Activated T-cell treated with anti-CD3 and anti-CD28 coated beads, Interleukin-2, amount 50 U/mL, for 48 hours (primary cell): Measurements from ENCODE around the gene FSTL4.

Source experiments
- DNase-seq, 2 experiments: peaks; one replicate each; pipeline ENCODE4 v3.0.0-alpha.2; 2020

Gene FSTL4

DNA sequence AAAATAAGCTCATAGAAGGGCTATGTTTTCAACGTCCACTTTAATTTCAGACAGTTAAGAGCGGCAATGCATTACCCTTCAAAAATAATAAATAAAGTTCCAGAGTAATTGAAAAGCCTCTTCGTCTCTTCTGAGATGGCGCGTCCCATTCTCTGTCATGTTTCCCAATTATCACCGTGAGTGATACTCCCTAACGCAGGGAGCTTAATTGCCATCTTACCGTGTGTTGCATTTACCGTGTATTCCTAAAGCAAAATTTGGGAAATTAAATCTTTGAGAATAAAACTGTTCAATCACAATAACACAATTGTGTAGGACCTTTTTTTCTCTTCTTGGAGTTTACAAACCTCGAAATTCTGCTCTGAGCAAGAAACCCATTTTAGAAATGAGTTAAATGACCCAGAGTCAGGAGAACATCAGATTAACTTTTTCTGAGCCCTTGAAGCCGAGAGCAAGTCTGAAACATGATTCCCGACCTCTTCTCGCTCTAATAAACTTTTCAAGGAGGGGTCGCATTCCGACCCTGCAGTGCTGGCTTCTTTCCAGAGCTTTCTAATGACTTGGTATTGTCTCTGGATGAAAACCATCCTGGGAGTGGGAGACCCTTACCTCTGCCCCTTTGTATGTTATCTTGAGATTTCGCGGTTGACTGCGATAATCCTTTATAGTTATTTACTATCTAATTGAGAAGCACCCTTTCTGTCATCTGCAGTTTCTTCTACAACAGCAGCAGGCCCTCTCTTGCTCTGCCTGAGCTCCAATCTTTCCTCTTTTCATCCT, 251.5 kb downstream of the FSTL4 start:
- no peak for DNase-seq

DNA sequence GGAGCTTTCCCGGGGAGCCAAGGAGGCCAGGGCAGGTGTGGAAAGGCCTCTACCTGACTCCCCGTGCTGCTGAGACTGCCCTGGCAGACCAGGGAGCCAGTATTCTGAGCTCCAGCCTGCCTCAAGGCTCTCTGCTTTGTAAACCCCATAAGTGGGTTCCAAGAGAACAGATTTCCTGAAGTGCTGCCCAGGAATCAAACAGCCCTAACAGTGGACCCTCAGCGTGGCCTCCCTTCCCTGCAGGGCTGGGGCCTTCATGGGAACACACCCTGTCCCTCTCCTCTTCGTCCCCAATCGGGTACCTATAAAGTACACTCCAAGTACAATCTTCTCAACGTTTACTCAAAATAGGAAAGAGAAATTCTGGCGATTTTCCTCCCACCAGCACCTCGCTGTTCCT, 252.5 kb downstream of the FSTL4 start:
- DNase-seq, result no peak

DNA sequence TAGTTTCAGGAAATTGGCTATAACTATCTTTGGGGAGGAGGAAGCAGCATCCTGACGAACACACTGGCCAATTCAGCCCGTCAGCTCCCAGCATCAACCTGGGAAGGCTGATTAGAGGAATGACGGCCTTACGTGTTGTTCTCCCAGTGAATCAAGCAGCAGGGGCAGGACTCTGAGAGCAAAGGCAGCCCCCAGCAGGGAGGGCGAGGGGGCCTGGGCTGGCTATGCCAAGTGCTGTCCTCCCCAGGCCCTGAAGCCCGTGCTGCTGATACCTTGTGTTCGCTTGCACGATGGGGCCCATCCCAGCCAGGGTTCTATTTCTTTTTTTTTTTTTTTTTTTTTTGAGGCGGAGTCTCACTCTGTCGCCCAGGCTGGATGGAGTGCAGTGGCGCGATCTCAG, 254.1 kb downstream of the FSTL4 start:
- no peak for DNase-seq

DNA sequence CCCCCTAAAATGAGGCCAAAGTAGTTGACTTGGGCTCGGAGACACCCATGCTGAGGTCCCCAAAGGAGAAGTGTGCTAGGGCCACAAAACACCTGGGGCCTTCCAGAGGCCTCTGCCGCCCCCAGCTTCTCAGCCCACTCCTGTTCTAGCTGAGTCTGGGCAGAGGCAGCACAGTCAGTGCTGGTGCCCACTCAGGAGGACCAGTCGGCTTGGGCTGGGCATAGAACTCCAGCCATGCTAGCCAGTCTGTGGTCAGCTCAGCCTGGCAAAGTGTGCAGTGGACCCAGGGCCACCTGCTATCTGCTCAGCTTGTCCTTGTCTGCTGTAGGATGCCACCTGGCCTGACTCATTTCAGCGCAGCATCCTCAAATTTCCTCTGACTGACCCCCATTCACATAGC, 254.6 kb downstream of the FSTL4 start:
- no peak for DNase-seq

DNA sequence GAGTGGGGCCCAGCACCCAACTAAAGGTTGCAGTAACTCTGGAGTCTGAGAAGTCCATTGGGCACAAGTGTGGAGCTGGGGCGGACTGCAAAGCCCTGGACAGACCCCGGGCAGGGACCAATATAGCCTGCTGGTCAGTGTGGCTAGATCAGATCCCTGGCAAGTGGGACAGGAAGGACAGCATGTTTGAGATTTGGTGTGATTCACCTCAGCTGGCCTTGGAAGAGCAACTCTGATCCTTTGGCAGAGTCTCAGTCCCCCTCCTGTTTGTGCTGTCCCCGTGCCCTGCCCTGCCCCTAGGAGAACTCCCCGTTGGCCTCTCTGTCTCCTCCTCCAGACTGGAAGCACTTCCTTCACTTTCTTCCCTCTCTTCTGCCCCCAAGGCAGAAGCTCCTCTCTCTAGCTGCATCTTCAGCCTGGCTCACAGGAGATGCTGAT, 255.3 kb downstream of the FSTL4 start:
- no peak for DNase-seq

DNA sequence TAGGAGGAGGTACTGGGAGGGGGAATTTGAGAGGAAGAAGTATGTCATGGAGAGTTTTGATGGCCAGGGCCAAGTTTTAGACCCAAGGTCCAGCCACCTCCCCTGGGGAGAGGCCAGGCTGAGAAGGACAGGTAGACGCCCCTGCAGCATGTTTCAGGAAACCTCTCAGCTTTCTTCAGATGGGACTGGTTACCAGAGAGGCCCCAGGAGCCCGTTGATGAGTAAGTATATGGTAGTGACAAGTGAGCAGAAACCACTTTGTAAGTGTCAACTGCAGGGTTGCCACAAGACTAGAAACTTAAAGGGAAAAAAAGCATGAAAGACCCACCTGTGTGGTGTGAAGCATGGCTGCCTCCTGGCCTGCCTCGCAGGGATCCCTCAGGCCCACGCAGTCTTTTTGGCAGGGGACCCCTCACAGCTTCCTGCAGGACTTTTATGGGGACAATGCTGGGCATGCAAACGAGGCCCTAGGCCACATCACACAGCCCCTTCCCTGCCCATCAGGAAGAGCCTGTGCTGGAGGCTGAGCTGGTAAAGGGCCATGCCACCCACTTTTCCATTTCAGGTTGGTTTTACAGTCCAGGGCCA, 255.9 kb downstream of the FSTL4 start:
- no peak for DNase-seq

DNA sequence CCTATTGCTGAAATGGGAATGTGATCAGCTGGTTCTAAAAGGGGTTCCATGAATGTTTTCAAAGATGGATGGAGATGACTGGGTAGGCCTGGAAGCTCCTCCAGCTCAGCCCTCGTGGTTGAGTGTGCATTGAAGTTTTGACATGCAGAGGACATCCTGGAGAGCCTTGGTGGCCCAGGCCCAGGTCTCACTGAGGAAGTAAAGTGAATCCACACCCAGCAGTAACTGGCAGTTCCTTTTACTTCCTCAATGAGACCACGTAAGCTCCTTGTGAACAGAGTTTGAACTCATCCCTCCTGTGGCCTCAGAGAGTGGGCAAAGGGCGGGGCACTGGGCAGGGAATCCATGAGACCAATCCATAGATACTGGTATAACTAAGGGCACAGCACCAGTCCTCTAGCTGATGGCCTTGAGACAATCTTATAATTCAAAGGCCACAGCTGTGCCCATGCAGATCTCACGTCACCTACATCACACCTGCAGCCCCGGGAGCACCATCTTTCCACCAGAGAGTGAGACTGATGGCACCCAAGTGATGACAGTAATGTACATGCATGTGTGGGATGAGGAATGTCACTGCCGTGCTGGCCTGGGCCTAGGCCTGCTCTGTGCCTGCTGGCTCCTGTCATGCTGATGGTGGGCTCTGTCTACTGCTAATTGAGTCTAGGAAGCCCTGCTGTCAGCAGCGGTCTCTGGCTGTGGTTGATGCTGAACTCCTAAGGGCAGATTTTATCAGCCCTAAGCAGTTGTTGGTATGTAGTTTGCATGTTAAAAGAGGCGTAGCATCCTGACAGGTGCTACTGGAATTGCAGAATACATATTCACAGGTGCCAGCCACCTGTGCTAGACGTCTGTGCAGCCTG, 257.8 kb downstream of the FSTL4 start:
- DNase-seq, result peak in 1 of 2 experiments; percentile 10

DNA sequence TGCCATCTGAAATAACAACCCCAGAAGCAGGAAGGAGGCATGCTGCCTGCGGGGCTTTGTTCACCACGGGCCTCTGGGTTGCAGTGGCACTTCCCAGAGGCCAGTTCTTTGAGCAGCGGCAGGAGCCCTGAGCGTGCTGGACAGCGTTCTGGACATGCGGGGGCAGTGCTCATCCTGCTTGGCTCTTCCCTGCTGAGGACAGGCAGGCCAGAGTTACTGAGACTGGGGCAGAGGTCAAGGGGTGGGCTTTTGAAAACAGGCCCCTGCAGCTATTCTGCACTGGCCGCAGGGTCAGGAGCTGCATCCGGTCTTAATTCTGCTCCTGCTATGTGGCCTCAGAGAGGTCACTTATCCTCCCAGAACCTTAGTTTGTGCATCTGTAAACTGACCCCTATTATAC, 258.6 kb downstream of the FSTL4 start:
- DNase-seq, result no peak

DNA sequence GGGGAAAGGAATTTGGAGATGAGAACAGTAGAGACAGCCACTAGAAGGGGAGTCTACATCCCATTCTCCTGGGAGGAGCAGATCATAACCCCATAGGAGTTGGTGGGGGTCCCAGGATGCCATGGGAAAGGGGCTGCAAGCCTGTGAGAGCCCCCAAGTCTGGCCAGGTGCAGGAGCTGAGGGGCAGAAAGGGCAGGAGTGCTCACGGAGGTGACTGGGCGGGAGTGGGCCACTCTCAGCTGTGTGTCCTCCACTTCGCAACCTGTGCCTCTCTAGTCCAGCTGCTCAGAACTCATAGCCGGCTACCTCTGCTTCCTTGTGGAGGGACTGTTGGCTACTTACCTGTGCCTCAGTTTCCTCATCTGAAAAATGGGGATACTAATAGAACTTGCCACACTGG, 263.9 kb downstream of the FSTL4 start:
- DNase-seq, result no peak

DNA sequence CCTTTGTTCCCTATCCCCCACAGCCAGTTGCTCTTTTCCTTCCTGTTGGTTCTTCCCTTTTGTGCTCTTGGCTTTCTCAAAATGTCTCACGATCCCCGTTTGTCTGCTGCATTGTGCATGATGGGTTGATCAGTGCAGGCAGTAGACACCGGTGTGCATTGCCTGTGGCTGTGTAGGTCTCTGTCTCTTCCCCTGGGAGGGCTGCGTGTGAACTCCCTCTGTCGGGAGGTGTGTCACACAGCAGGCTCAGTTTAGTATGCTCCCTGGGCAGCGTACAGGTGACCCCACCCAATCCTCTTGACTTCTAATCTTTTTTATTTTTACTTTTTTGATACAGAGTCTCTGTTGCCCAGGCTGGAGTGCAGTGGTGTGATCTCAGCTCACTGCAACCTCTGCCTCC, 265.3 kb downstream of the FSTL4 start:
- DNase-seq, result no peak

DNA sequence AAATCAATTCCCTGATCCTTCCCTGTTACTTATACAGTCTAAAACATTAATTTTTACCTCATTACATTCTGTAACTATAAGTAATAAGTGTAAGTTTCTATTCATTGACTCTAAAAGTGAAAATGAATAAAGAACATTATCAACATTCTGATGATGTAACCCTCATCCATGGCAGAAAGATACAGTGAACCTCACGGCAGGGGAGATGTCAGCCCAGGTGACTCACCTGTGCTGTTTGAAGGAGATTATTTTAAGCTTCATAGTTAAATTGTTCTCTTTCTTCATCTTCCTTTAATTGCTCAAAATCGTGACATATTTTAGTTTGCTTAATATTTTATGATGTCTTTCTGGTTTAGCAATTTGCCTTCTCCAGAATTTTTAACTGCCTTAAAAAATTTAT, 268.1 kb downstream of the FSTL4 start:
- DNase-seq, result no peak

DNA sequence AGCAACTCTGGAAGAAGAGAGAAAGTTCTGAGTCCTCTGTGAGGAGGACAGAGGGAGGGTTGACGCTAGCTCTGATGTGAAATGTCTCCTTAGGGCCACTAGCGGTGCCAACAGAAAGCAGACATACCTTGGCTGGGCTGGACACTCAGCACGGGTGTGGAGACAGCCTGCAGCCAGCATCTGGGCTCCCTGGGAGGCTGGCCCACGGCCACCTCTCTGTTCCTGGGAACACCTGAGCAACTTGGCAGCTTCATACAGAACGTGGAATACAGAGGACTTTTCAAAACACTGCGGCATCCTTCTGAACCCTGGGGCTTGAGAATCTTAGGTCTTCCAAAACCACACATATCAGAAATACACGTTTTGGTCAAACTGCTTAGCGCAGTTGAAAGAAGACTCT, 269.1 kb downstream of the FSTL4 start:
- DNase-seq, result no peak

DNA sequence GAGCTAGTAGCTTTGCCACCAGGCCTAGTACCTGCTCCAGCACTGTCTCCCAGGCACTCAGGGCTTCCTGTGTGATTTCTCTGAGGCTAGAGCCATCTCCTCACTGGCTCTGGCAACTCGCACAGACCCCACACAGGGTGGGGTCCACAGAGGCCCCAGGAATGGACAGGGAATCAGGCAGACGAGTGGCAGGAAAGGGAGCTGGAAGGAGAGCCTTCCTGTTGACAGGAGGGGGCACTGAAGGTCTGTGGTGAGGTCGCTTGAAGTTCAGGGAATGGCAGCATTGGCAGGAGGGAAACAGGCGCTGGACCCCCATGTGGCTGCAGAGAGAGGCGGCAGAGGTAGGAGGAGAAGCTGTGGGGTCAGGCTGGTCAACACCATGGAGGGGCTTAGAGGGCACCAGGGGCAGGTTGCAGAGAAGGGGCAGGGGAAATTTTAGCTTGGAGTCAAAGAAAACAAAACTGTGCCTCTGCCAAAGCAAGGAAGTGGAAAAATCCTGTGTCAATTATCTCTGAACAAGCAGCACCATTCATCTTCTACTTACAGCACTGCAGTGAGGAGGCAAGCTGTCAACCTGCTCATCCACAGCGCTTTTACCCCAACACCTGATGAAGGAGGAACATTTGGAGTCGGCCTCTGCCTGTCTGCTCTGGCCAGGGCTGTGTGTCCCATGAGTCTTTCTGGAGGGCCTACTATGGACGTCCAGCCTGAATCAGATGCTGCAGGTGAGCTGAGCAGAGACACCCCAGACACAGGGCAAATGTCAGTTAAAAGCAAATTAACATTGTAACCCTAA, 270.2 kb downstream of the FSTL4 start:
- DNase-seq, result no peak

DNA sequence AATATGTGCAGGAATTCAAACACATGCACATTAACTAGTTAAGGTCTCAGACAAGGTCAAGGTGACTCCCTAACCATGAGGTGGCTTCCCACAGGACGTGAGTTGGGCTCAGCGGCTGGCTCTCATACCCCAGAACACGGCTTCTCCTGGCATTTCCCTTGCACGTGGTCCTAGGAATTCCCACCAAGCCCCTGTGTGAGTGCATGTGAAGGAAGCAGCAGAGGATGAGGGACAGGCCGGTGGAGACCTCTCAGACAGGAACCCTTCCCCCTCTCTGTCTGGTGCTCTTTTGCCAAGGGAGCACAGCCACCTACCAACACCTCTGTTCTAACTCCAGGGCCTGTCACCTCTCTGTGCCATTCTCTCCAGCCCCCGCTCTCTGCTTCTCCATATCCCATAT, 271.0 kb downstream of the FSTL4 start:
- no peak for DNase-seq

DNA sequence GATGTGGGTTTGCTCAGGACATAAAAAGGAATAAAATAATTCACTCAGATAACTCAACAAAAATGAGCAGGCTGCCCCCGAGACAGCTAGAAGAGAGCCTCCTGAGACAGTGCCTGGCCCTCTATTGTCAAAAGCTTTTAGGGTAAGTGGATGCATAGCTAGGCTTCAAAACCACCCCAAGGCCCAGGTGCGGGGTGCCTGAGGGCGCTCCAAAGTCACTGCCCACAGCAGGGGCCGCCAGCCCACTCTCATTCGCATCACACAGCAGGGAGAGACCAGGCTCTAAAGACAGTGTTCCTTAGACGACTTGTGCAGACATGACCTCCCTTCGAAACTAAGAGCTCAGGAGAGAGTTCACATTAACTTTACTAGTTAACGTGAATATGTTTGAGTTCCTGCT, 271.5 kb downstream of the FSTL4 start:
- DNase-seq, result no peak

DNA sequence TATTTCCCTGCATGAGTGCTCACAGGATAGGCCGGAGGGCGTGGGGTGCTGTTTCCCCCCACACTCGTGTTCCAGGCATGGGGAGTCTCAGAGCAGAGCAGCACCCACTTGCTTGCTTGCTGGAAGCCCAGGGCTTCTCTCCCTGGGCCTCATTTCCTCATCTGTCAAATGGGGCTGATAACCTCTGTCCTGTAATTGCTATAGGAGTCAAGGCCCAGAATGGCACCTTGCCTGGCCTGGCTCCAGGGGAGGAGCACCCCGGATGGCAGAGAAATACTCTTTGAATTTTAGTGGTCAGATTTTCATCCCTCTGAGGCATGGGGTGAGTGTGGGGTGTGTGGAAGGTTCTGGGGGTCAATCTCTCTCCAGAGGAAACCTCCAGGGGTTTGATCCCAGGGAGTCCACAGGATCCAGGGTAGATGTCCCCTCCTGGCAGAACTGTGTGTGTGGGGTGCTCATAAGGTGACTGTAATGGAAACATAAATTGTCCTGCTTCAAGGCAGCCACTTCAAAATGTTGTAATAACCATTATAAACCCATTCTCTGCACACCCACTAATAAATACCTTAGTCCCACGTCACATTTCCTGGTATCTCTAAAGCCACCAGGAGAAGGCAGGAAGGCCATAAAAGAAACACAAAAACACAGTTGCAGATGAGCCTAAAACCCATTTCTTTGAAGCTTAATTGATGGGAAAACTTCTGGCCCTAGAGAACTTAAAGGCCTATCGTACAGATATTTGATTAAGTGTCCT, 272.2 kb downstream of the FSTL4 start:
- DNase-seq, result no peak

DNA sequence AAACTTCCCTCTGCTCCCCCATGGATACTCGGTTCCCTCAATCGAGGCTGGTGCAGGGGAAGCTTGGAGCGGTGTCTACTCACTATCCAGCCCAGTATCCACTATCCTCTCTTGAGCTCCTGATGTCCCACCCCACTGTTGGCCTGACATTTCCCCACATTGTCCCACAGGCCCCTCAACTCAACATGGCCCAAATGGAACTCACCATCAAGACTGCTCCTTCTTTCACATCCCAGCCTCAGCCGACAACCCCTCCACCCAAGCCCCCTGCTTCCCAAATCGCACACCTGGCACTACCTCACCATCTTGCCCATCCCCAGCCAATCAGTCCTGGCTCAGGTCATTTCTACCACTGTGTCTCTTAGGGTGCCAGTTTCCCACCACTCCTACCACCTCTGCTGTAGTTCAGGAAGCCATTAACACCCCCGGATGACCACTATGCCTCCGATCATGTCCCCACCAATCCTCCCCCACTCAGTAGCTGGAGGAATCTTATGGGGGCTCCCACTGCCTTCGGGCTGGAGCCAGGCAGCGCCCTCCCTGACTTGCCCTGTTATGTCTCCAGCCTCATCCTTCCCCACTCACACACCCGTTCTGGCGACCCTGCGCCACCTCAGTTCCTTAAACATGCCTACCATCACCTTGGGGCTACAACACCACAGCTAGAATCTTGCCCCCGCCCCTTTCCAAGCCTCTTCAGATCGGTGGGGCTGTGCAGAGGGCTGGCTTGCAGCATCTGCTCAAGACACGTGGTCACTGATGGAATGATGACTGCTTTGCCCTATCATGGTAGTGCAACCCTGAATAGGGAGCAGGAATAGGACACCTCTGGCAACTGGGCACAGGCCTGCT, 273.6 kb downstream of the FSTL4 start:
- no peak for DNase-seq

DNA sequence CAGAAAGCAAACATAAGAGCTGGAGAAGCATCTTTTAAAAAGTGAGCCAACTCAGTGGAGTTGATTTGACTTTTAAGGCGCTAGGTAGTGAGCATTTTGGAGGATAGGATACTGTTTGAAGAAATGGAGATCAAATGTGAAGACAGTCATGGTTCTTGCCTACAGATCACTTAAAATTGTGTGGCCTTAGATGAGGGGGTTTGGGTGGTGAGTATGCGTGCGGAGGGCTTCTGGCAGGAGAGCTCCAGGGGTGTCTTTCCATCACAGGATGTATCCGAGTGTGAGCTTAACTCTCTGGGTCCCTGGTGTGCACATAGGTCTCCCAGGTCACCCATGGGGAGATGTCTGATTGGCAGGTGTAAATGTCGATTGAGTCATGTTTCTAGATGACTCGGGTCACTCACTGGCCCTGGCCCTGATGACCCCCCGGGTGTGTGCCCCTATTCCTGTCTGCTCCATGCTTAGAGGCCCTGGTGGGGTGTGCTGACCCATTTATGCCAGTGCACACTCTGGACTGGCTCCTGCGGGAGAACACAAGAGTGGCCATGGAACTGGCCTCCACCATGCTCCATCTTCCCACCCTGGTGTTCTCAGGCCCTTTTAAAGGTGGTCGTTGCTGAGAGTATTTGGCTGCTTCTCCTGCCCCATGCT, 274.4 kb downstream of the FSTL4 start:
- DNase-seq, result no peak

DNA sequence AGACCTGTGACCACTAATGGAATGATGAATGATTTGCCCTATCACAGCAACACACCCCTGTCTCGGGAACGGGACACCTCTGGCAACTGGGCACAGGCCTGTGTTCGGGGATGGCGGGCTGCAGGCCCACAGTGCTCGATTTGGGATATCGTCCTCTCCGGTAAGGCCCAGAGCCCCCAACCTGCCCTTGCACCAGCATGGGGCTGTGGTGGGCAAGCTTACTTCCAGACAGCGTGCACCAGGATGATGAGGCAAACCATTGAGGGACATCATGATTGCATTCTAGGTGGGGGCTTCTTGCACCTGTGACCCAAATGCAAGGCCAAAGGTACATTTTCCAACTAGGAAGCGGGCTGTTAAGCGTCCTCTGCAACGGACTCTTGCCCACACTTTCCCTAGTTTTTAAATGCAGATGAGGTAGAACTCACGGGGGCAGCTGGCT, 275.4 kb downstream of the FSTL4 start:
- no peak for DNase-seq

DNA sequence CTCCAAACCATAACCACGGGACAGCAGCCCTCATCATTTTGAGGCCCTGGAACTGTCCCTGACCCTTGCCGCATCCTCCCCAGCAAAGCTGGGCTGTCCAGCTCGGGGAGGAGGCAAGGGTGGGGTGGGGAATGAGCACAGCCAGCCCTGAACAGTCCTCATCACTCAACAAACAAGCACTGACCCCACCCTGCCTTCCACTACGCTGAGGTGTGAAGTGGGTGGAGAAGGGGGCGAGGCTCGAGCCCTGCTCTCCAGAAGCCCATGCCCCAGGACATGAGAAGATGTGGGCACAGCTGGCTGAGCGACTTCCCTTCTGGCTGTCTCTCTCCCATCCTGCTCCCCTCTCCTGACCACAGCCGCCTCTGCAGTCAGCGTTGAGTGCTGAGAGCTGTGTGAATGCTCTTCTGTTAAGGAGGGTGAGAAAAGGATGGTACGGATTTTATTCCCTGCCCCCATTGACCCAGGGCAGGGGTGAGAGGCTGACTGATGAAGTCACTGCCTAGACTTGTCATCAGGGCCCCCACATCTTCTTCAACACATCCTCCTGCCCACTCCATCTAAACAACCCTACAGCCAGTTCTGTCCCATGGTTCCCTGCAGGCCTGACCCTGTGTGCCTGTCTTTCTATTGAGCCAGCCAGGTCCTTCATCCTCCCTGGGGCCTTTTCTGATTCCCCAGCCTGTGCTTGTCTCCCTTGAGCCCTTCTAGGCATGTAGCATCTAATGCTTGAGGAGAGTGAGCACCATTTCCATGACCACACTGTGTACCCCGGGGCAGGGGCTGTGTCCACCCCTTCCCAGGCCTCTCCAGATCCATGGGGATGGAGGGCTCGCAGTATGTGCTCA, 276.0 kb downstream of the FSTL4 start:
- no peak for DNase-seq
